Epithelial cell of proximal tubule (primary cell): ENCODE results near the gene INHBC. TPM values are rescaled to one million over a fixed set of nuclear protein-coding genes. Genes with fewer than 3 reads are reported as not detected.

Source experiments
- DNase-seq: peaks from one replicate; pipeline ENCODE4 v3.0.0-alpha.2; 2011; ENCODE audit warnings: low read depth
- H3K4me3 ChIP-seq: 2 replicates; pipeline ENCODE4 v1.5.1; 2011; ENCODE audit warnings: low read depth, mild to moderate bottlenecking, low read length
- CTCF ChIP-seq: conservative IDR thresholded peaks from 2 replicates; pipeline ENCODE4 v1.5.1; 2012; ENCODE audit warnings: low read depth, mild to moderate bottlenecking, low read length
- total RNA-seq: library from RNA; depleted of rRNA; stranded (reverse); fragments of >200 nt; gene quantifications from 2 replicates; pipeline ENCODE4 v1.2.3, GENCODE V29; 2015

INHBC gene
- total RNA-seq, 1 donor from 2014 or later, result not detected

GRCh38 chr12:57449375-57449774 is 14.8 kb downstream of the INHBC start:
- H3K4me3 ChIP-seq, result no peak overlapping the region
- DNase-seq, result no peak
- TF ChIP-seq CTCF, result no peak

DNA sequence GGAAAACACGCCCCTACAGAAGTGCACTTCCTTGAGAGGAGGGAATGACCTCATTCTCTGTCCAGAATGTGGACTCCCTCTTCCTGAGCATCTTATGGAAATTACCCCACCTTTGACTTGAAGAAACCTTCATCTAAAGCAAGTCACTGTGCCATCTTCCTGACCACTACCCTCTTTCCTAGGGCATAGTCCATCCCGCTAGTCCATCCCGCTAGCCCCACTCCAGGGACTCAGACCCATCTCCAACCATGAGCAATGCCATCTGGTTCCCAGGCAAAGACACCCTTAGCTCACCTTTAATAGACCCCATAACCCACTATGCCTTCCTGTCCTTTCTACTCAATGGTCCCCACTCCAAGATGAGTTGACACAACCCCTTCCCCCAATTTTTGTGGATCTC is 15.5 kb downstream of the INHBC start:
- H3K4me3 ChIP-seq, result no peak overlapping the region
- TF ChIP-seq CTCF, result no peak
- DNase-seq, result no peak

GRCh38 chr12:57451233-57451778 is 16.7 kb downstream of the INHBC start:
- H3K4me3 ChIP-seq, result no peak overlapping the region
- DNase-seq, result no peak
- TF ChIP-seq CTCF, result no peak

DNA sequence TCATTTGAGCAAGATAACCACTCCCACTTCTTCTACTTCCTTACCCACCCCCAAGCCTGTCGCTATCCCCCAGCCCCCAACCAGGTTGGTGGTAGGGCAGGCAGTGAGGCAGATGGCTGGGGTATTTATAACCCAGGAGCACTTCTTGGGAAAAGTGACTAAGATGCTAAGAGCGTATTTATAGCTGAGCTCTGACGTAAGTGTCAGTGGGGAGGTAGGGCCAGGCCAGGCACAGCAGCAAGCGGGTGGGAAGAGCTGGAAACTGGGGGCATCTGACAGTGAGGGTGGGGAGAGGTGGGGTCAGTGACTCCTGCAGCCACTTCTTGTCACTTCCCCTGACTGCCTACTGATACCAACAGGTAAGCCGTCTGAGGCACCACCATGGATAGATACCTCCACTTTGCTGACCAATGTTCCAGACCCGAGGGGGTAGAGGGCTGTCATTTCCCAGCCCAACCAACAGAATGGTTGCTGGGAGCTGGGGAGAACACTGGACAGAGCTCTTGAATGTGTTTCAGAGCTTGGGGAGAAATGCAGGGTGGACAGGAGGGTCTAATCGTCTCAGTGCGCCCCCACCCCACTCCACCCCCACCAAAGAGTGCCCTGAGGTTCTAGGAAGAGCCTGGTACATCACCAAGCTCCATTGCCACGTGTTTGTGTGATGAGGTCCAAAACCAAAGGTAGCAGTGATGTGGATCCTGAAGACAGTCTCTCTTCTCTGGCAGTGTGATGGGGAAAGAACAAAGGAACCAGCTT is 17.8 kb downstream of the INHBC start:
- no peak for DNase-seq
- H3K4me3 ChIP-seq, result no peak overlapping the region
- TF ChIP-seq CTCF, result no peak

DNA sequence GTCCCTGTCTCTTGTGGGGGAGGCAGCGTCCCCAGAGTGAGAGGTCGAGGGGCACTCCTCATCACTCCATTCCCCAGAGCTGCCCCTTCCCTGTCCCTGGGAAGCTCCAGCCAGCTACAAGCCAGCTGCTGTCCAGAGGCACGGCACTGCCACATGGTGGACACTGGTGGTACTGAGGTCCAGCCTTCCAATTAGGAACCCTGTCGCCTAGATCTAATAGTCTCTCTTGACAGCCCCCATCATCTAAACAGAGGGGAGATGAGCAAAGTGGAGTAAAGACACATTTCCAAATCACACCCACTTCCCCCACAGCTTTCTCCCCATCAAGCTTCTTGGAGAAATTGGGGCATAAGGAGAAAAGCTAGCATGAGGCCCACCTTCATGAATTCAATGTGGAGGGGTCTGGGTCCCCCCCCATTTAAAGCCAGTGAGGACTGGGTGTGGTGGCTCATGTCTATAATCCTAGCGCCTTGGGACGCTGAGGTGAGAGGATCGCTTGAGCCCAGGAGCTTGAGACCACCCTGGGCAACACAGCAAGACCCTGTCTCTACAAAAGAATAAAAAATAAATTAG is 18.4 kb downstream of the INHBC start:
- H3K4me3 ChIP-seq, result no peak overlapping the region
- TF ChIP-seq CTCF, result peak; percentile 95
- no peak for DNase-seq

DNA sequence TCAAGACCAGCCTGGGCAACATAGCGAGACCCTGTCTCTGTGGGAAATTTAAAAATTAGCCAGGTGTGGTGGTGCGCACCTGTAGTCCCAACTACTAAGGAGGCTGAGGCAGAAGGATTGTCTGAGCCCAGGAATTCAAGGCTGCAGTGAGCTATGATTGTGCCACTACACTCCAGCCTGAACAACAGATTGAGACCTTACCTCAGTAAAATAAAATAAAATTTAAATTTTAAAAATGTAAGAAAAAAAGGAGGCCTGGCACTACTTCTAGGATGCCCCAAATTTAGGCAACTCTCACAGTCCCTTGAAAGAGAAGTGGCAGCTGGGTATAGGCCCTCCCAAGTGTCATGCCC is 19.6 kb downstream of the INHBC start:
- no peak for TF ChIP-seq CTCF
- no peak for DNase-seq

More for the DNA sequence above, 19.6 kb downstream of the INHBC start:
- H3K4me3 ChIP-seq, result no peak overlapping the region
